ENCODE results near the gene KCNJ5.

The KCNJ5 gene

DNA sequence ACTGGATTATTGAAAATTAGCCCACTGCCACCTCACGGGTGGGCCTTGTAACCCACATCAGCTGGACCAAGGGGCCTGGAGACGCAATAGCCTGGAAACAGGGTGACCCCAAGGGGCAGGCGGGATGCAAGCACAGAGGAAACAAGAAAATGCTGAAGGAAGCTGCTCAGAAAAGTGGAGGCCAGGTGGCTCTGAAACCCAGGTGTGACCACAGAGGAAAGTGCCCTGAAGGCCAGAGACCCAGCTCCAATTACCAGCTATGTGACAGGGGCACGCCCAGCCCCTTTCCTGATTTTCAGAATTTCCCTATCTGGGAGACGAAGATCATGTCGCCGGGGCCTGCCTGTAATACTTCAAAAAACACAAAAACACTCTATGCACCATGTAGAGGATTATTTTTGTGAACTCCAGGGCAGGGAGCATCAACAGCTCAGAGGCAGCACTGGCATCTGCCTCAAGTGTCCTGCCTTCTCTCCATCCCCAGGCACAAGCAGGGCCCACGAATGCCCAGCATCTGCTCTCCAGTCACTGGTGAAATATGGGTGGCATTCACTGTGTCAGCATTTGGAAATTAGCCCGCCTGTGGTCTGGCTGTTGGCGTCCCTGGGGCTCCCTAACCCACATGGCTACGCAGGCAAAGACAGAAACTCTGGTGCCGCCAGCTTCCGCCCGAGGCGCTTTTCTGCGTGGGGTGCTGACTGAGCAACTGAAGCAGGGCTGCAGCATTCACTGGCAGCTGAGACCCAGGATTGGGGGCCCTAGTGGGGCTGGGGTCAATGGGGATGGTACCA is 30.4 kb upstream of the KCNJ5 start:
- no peak for TF ChIP-seq CTCF (conservative IDR thresholded peaks at IDR 0.05; ENCODE audit: low read length)
- DNase-seq (ENCODE audit: low read depth), result peak; percentile 93
- no peak overlapping the region; the same call in 1 of the 2 replicates for H3K4me3 ChIP-seq (ENCODE audit: low read length)

GRCh38 chr11:128862406-128862805 is 28.8 kb upstream of the KCNJ5 start:
- DNase-seq (ENCODE audit: low read depth), result no peak
- no peak overlapping the region for H3K4me3 ChIP-seq (ENCODE audit: low read length)
- TF ChIP-seq CTCF (conservative IDR thresholded peaks at IDR 0.05; ENCODE audit: low read length), result no peak

GRCh38 chr11:128862908-128863660 is 28.1 kb upstream of the KCNJ5 start:
- peak; percentile 83 for DNase-seq (ENCODE audit: low read depth)
- no peak overlapping the region for H3K4me3 ChIP-seq (ENCODE audit: low read length)
- no peak for TF ChIP-seq CTCF (conservative IDR thresholded peaks at IDR 0.05; ENCODE audit: low read length)

DNA sequence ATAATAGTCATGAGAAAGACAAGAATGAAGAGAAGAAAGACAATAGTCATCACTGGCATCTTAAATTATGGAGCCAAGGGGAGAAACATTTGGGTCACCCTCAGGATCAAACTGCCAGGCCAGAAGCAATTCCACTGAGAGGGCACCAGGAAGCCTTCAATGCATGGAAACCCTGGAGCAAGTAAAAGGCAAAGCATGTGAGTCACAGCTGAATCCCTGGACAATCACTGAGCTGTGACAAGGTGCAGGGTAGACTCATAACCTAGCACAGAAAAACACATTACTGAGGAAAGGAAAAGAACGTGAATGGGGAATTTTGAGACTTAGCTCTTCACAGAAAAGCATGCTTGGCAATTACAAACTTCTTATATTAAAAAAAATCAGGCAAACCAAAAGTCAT is 25.7 kb upstream of the KCNJ5 start:
- no peak for TF ChIP-seq CTCF (conservative IDR thresholded peaks at IDR 0.05; ENCODE audit: low read length)
- H3K4me3 ChIP-seq (ENCODE audit: low read length), result no peak overlapping the region
- DNase-seq (ENCODE audit: low read depth), result no peak

GRCh38 chr11:128867277-128867676 is 23.9 kb upstream of the KCNJ5 start, which contains the start of gene KCNJ1:
Gene KCNJ1, minus strand, starts transcription at chr11:128867296. Its CDS starts 27,053 bp downstream, at chr11:128840243.
- no peak for TF ChIP-seq CTCF (conservative IDR thresholded peaks at IDR 0.05; ENCODE audit: low read length)
- DNase-seq (ENCODE audit: low read depth), result no peak
- H3K4me3 ChIP-seq (ENCODE audit: low read length), result no peak within 1 kb of the TSS

- no peak for TF ChIP-seq CTCF (conservative IDR thresholded peaks at IDR 0.05; ENCODE audit: low read length)
- DNase-seq (ENCODE audit: low read depth), result no peak
- H3K4me3 ChIP-seq (ENCODE audit: low read length), result no peak overlapping the region
These were observed 22.1 kb upstream of the KCNJ5 start for GRCh38 chr11:128868841-128869671.
